ENCODE data around the gene UCK2.

Gene UCK2

GRCh38 chr1:165893507-165893906 lies 66.1 kb downstream of the UCK2 start:
- H3K4me3 ChIP-seq (ENCODE audit: low read depth, low read length): no peak overlapping the region
- DNase-seq (ENCODE audit: low read depth, low spot score): no peak
- in situ Hi-C loops (cut with HindIII; ENCODE audit: low sequenced_read_pairs): no loop called here
- TF ChIP-seq, protein P1, sequence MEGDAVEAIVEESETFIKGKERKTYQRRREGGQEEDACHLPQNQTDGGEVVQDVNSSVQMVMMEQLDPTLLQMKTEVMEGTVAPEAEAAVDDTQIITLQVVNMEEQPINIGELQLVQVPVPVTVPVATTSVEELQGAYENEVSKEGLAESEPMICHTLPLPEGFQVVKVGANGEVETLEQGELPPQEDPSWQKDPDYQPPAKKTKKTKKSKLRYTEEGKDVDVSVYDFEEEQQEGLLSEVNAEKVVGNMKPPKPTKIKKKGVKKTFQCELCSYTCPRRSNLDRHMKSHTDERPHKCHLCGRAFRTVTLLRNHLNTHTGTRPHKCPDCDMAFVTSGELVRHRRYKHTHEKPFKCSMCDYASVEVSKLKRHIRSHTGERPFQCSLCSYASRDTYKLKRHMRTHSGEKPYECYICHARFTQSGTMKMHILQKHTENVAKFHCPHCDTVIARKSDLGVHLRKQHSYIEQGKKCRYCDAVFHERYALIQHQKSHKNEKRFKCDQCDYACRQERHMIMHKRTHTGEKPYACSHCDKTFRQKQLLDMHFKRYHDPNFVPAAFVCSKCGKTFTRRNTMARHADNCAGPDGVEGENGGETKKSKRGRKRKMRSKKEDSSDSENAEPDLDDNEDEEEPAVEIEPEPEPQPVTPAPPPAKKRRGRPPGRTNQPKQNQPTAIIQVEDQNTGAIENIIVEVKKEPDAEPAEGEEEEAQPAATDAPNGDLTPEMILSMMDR (IDR thresholded peaks at IDR 0.05; ENCODE audit: low read depth, low read length): no peak

GRCh38 chr1:165894591-165894990 lies 67.2 kb downstream of the UCK2 start:
- TF ChIP-seq, protein P1 (IDR thresholded peaks at IDR 0.05; ENCODE audit: low read depth, low read length): no peak
- H3K4me3 ChIP-seq (ENCODE audit: low read depth, low read length): no peak overlapping the region
- in situ Hi-C loops (cut with HindIII; ENCODE audit: low sequenced_read_pairs): no loop called here
- DNase-seq (ENCODE audit: low read depth, low spot score): peak; percentile 61

- in situ Hi-C loops (cut with HindIII; ENCODE audit: low sequenced_read_pairs): no loop called here
- no peak overlapping the region for H3K4me3 ChIP-seq (ENCODE audit: low read depth, low read length)
- TF ChIP-seq, protein P1 (IDR thresholded peaks at IDR 0.05; ENCODE audit: low read depth, low read length): no peak
- peak; percentile 31 for DNase-seq (ENCODE audit: low read depth, low spot score)
These were observed 68.0 kb downstream of the UCK2 start for GRCh38 chr1:165895451-165895871.

DNA sequence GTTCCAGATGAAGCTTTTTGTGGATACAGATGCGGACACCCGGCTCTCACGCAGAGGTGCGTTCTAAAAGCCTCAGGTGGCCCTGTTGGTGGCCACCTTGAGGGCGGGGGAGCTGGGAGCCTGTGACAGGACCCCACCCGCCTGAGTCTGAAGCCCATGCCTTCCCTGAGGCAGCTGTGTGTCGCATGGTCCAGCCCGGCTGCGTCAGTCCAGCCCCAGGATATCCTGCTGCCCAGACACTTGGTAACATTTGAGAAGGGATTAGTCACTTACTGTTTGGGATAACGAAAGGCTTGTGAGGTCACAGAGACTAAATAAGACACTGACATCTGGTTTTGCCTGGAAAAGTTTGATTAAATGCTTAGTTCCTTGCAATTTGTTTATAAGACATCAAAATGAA lies 68.9 kb downstream of the UCK2 start:
- TF ChIP-seq, protein P1 (IDR thresholded peaks at IDR 0.05; ENCODE audit: low read depth, low read length): no peak
- DNase-seq (ENCODE audit: low read depth, low spot score): peak; percentile 90
- no peak overlapping the region for H3K4me3 ChIP-seq (ENCODE audit: low read depth, low read length)
- in situ Hi-C loops (cut with HindIII; ENCODE audit: low sequenced_read_pairs): no loop called here

GRCh38 chr1:165897326-165898303 lies 70.2 kb downstream of the UCK2 start:
- no peak overlapping the region for H3K4me3 ChIP-seq (ENCODE audit: low read depth, low read length)
- TF ChIP-seq, protein P1 (IDR thresholded peaks at IDR 0.05; ENCODE audit: low read depth, low read length): no peak
- in situ Hi-C loops (cut with HindIII; ENCODE audit: low sequenced_read_pairs): no loop called here
- no peak for DNase-seq (ENCODE audit: low read depth, low spot score)

DNA sequence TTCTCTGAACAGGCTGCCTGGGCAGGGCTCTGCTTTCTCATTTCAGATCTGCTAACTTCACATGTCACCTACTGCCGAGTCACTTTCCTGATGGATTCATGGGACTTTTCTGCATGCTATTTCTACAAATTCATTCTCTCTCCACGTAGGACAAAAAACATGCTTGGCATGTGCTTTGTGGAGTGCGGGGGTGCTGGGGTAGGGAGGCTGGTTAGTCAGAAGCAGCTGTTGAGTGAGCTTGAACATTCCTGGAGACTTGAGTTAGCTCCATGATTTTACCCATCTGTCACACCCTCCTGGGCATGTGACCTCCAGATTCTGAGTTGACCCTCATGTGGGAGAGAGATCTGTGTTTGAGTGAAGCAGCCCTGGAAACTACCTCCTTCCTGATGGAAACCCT lies 71.4 kb downstream of the UCK2 start:
- in situ Hi-C loops (cut with HindIII; ENCODE audit: low sequenced_read_pairs): no loop called here
- H3K4me3 ChIP-seq (ENCODE audit: low read depth, low read length): no peak overlapping the region
- peak; percentile 96 for DNase-seq (ENCODE audit: low read depth, low spot score)
- TF ChIP-seq, protein P1 (IDR thresholded peaks at IDR 0.05; ENCODE audit: low read depth, low read length): no peak

All from astrocyte of the spinal cord (primary cell).